Activated CD4-positive, alpha-beta T cell treated with anti-CD3 and anti-CD28 coated beads for 24 hours (primary cell): ENCODE data around the gene ADAP2.
"Not testable (repeated sequence)": the region's sequence is repeated elsewhere in the genome, so short reads cannot be mapped to it uniquely, and the experiment has no call there.

ENCODE experiments used
- DNase-seq, 2 donors: peaks; one replicate each; pipeline ENCODE4 v3.0.0-alpha.2; 2020; ENCODE audit warnings: low read depth in 2 of 2

Gene ADAP2

GRCh38 chr17:30929861-30930260, 8.1 kb downstream of the ADAP2 start:
- DNase-seq = not testable (repeated sequence)

DNA sequence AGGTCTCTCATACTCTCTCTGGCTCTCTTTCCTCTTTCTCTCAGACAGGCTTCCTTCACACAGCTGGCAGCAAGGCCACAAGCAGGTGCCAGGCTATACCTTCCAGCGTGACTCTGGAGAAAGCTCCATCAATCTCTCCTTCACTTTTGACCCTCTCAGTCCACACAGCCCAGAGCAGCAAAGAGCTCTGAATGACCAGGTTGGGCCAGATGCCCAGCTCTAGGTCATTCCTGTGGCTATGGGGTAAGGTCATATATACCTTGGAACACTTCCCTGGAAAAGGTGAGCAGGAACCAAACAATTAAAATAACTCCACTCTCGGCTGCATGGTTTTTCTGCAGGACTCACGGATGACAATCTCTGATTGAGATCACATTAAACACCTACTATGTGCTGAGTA, 8.8 kb downstream of the ADAP2 start:
- DNase-seq = no peak

DNA sequence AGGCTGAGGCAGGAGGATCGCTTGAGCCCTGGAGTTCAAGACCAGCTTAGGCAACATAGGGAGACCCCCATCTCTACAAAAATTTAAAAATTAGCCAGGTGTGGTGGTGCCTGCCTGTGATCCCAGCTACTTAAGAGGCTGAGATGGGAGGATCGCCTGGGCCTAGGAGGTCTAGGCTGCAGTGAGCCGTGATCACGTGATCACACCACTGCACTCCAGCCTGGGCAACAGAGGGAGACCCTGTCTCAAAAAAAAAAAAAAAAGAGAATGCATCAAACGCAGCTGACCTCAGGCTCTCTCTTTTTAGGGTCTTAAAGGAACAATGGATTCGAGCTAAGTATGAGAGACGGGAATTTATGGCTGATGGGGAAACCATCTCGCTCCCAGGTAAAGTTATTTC, 9.8 kb downstream of the ADAP2 start:
- DNase-seq = not testable (repeated sequence)

DNA sequence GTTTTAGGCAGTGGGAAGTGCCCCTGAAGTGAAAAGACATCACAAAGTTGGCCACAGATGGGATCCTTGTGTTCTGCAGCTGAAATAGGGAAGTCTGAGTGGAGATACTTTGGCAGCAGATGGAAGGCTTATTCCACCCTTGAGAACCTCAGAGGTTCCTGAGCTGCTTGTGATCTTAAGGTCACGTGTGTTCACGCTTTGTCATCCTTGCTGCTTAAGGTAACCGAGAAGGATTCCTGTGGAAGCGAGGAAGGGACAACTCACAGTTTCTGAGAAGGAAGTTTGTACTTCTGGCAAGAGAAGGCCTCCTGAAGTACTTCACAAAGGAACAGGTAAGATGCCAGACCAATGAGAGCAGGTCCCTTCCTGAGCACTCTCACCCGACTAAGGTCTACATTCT, 12.2 kb downstream of the ADAP2 start:
- no peak for DNase-seq

DNA sequence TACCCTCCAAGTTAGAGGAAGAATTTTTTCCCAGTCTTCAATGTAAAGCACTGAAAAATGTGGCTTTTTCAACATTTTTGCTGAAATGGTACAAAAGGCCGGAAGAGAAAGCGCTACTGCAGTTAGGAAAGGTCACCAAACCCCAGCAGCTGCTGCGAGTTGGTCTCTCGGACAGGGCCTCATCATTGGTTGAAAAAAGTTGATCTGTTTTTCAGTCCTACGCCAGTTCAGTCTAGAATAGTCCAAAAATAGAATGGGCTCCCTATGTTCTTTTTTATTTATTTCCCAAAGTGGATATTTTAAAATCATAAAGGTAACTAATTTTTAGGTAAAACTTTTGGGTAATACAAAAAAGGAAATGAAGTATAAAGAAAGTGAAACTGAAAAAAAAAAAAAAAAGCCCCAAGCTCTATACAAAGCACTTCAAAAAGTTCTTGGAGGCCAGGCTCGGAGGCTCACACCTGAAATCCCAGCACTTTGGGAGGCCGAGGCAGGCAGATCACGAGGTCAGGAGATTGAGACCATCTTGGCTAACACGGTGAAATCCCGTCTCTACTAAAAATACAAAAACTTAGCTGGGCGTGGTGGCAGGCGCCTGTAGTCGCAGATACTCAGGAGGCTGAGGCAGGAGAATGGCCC, 17.4 kb downstream of the ADAP2 start:
- DNase-seq = no peak

DNA sequence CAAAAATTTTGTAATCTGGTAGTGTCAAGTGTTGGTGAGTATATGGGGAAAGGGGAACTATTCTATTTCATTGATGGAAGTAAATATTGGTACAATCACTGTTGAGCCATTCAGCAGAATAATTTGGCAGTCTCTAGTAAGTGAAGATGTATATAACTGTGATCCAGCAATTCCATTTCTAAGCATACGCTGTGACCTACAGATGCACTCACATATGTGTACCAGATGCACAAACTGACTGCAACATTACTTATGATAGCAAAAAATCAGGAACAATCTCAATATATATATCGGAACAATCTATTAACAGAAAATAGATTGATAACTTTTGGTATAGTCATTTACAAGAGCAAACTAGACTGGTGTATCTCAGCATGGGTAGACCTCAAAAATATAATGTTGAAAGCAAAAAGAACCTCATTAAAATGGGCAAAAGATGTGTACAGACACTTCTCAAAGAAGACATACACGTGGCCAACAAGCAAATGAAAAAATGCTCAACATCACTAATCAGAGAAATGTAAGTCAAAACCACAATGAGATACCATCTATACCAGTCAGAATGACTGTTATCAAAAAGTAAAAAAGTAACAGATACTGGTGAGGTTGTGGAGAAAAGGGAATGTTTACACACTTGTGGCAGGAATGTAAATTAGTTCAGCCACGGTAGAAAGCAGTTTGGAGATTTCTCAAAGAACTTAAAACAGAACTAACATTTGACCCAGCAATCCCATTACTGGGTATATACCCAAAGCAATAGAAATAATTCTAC, 20.7 kb downstream of the ADAP2 start:
- DNase-seq = no peak

DNA sequence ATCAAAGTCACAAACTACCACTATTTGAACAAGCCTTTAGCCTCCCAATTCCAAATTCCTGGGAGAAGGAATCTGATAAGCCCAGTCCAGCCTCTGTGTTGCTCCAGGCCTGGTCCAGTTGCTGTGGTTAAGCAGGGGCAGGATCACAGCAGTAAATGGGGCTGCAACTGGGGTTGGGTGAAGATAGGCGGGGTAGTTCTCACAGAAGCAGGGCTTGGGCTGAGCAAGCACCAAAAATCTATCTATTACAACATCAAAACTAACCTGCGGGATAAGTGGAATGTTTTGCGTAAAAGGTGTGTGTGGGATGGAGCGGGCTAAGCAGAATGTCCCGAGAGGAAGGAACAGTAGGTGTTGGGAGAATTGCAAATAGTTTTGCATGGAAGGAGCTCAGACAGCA, 26.1 kb downstream of the ADAP2 start:
- no peak for DNase-seq

GRCh38 chr17:30950189-30950588, 28.4 kb downstream of the ADAP2 start:
- DNase-seq = no peak

DNA sequence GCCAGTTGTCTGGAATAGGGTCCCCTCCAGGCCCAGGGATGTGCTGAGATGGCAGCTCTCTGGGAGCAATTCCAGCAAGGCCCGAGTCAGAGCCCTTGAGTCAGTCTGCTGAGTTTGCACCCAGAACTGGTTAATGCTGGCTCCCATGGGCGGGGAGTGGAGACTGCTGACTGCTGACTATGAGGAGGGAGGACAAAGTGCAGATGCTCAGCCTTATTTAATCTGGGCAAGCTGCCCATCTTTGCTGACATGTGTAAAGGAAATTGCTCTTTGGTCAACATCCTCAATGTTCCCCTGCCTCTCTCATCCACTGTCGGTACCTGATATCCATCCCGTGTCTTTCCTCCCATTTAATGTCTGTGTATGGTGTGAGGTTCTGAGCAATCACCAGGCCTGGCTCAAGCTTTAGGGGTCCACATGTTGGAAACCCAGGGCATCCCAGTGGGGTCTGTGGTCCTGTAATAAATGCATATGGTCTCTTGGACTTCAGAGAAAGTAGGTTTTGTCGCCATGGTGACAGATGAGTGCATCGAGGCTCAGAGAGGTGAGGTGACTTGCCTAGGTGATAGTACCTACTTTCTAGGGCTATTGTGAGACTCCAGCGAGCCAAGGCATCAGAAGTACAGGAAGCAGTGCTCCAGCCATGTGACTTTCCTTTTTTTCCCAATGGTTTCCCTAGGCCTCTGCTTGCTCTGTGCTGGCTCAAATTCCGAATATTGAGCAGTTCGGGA, 29.1 kb downstream of the ADAP2 start:
- no peak for DNase-seq

DNA sequence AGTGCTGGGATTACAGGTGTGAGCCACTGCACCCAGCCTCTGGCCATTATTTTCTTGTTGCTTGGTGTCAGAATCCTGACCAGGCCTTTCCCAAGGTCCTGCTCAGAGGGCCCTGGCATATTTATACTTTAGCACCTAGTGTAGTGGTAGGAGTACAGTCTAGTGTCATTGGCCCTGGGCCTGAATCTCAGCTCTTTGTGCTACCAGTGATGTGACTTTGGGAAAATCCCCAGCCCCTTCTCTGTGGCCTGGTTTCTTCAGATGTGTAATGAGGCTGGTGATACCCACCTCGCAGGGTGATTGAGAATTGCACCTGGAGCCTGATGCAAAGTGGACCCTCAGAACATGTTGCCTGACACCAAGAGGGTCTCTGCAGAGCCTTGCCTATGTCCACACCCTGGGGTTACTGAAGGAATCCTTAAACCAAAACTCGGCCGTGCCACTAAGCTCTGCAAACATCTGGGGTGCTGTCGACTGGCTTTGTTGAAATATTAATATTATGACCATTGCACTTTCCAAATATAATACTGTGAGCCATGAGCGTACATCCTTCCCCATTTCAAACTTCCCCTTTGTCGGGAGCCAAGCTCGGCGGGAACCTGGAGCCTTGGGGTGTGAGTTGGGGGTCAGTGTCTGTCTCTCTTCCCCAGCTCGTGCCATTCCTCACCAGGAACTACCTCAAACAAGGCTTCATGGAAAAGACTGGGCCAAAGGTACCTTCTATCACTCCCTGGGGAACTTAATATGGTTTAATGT, 31.1 kb downstream of the ADAP2 start:
- no peak for DNase-seq

GRCh38 chr17:30954046-30954830, 32.5 kb downstream of the ADAP2 start:
- DNase-seq = no peak

DNA sequence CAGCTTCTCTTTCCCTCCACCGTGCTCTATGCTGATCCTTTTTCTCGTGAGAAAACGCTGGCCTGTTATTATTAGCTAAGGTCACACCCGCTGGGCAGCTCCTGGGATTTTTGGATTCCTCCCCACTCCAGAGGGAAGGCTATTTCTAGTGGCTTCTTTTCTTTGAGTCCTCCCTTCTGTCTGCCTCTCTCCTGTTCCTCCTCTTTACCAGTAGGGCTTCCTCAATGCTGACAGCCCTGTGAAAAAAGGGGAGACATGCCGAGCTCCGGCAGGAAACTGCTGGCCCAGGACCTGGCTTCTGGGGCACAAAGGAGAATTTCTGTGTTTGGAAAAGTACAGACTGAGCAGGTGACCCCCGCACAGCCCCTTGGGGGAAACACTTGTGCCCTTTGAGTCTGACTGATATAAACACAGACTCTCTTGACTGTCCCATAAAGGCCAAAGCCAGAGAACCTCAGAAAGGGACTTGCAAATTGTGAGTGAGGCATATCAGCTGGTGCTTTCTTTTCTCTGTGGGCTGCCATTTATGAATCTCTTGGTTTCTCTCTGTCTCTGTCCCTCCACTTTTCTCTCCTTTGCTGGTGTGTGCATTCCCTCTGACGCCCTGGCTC, 35.1 kb downstream of the ADAP2 start:
- DNase-seq = no peak

GRCh38 chr17:30957741-30958140, 36.0 kb downstream of the ADAP2 start:
- DNase-seq = no peak

DNA sequence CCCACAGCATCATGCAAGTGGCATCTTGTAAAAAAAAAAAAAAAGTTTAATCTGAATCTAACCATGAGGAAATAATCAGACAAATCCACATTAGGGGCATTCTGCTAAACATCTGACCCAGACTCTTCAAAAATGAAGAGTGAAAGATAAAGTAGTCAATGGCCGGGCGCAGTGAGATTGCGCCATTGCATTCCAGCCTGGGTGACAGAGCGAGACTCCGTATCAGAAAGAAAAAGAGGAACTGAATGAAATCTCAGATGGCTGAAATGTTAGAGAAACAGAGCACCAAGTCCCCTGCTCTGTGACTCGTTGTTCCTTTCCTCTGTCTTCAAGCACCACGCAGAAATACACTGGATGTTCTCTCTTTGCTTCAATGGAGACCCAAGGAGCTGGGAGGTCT, 36.4 kb downstream of the ADAP2 start:
- DNase-seq = no peak

DNA sequence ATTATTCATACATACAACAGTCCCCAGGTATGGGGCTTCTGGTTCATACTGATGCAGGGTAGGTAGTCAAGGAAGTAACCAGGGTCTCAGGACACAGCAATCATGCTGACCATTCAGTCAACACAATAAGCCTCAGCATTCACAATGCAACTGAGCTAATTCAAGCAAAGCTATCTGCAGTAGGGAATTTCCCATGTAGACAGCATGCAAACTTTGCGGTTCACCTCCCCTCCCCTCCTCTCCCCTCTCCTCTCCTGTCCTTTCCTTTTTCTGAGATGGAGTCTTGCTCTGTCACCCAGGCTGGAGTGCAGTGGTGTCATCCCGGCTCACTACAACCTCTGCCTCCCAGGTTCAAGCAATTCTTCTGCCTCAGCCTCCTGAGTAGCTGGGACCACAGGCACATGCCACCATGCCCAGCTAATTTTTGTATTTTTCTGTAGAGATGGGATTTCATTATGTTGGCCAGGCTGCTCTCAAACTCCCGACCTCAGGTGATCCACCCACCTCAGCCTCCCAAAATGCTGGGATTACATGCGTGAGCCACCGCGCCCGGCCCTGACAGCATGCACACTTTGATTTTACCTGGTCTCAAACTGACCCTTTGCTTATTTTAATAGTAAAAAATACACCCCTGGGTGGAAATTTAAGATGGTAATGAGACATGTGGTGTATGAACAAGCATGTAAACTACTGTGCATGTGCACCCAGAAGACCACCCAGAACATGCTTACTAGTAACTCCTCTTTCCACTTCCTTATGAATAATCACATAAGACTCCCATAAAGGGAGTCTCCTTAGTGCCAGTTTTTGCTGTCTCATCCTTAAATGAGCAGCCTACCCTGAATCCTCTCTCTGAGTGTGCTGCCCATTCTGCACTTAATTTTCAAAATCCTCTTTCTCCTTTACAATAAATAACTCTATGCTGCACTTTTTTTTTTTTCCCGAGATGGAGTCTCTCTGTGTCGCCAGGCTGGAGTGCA, 39.8 kb downstream of the ADAP2 start:
- no peak for DNase-seq

DNA sequence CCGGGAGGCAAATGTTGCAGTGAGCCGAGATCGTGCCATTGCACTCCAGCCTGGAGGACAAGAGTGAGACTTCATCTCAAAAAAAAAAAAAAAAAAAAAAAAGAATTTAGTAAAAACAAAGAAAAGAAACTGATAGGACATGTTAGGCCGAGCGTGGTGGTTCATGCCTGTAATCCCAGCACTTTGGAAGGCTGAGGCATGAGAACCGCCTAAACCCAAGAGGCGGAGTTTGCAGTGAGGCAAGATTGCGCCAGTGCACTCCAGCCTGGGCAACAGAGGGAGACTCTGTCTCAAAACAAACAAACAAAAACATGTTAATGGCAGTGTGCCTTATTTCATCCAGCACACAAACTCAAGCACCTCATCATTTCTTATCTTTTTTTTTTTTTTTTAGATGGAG, 42.6 kb downstream of the ADAP2 start:
- not testable (repeated sequence) for DNase-seq

DNA sequence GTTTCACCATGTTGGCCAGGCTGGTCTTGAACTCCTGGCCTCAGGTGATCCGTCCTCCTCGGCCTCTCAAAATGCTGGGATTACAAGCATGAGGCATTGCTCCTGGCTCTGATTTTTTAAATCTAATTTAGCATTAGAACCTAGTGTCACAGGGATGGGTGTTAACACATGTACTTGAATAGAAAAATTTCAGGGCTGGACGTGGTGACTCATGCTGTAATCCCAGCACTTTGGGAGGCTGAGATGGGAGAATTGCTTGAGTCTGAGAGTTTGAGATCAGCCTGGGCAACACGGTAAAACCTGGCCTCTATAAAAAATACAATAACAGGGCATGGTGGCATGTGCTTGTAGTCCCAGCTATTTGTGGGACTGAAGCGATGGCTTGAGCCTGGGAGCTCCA, 43.1 kb downstream of the ADAP2 start:
- DNase-seq = no peak

DNA sequence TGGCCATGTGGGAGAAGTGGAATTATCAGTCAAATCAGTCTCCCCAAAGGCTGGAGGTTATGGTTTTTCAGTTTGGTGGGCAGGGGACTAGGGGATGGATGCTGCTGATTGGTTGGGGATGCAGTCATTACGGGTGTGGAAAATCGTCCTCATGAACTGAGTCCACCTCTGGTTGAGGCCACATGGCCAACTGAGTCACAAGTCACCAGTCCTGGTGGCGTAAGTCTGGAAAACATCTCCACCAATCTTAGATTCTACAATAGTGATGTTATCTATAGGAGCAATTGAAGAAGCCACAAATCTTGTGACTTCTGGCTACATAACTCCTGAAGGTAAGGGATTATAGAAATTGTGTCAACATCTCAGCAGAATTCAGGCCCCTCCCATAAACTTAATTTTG, 43.9 kb downstream of the ADAP2 start:
- no peak for DNase-seq

- not testable (repeated sequence) for DNase-seq
Observed at GRCh38 chr17:30967911-30968310, 46.2 kb downstream of the ADAP2 start.
